ENCODE measurements around the gene SAMD10.

SAMD10 gene

GRCh38 chr20:63942969-63943807 lies 36.3 kb downstream of the SAMD10 start:
- TF ChIP-seq, protein P1, sequence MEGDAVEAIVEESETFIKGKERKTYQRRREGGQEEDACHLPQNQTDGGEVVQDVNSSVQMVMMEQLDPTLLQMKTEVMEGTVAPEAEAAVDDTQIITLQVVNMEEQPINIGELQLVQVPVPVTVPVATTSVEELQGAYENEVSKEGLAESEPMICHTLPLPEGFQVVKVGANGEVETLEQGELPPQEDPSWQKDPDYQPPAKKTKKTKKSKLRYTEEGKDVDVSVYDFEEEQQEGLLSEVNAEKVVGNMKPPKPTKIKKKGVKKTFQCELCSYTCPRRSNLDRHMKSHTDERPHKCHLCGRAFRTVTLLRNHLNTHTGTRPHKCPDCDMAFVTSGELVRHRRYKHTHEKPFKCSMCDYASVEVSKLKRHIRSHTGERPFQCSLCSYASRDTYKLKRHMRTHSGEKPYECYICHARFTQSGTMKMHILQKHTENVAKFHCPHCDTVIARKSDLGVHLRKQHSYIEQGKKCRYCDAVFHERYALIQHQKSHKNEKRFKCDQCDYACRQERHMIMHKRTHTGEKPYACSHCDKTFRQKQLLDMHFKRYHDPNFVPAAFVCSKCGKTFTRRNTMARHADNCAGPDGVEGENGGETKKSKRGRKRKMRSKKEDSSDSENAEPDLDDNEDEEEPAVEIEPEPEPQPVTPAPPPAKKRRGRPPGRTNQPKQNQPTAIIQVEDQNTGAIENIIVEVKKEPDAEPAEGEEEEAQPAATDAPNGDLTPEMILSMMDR (IDR thresholded peaks at IDR 0.05; ENCODE audit: low read depth, low read length, missing control alignments): no peak
- DNase-seq (ENCODE audit: low read depth): no peak
- H3K4me3 ChIP-seq (ENCODE audit: low read depth, low read length): no peak overlapping the region

GRCh38 chr20:63942250-63942951 lies 37.0 kb downstream of the SAMD10 start:
- no peak overlapping the region for H3K4me3 ChIP-seq (ENCODE audit: low read depth, low read length)
- TF ChIP-seq, protein P1 (IDR thresholded peaks at IDR 0.05; ENCODE audit: low read depth, low read length, missing control alignments): no peak
- DNase-seq (ENCODE audit: low read depth): no peak

- TF ChIP-seq, protein P1 (IDR thresholded peaks at IDR 0.05; ENCODE audit: low read depth, low read length, missing control alignments): no peak
- H3K4me3 ChIP-seq (ENCODE audit: low read depth, low read length): no peak overlapping the region
These were observed 38.0 kb downstream of the SAMD10 start for GRCh38 chr20:63941282-63942081.

GRCh38 chr20:63940472-63941266 lies 38.8 kb downstream of the SAMD10 start:
- DNase-seq (ENCODE audit: low read depth): no peak
- no peak overlapping the region for H3K4me3 ChIP-seq (ENCODE audit: low read depth, low read length)
- TF ChIP-seq, protein P1 (IDR thresholded peaks at IDR 0.05; ENCODE audit: low read depth, low read length, missing control alignments): no peak

More at GRCh38 chr20:63941282-63942081, 38.0 kb downstream of the SAMD10 start:
- DNase-seq (ENCODE audit: low read depth): no peak

- TF ChIP-seq, protein P1 (IDR thresholded peaks at IDR 0.05; ENCODE audit: low read depth, low read length, missing control alignments): no peak
- no peak for DNase-seq (ENCODE audit: low read depth)
- no peak overlapping the region for H3K4me3 ChIP-seq (ENCODE audit: low read depth, low read length)
These were observed 39.4 kb downstream of the SAMD10 start for GRCh38 chr20:63940071-63940471.

Data from GM12864 (cell line).